Transverse colon (tissue), 4 donors: Measurements from ENCODE around the gene LRRC7.

Experiments used
- EP300 ChIP-seq: sonication (generic); formaldehyde crosslinking; IDR thresholded peaks from one replicate; pipeline ENCODE4 v1.6.1; 2017; ENCODE audit warnings: antibody characterized with exemption, low read depth
- POLR2A ChIP-seq: fragments of 450-650 bp; IDR thresholded peaks from one replicate; pipeline ENCODE4 v1.6.1; 2016; ENCODE audit warnings: antibody characterized with exemption, mild to moderate bottlenecking, moderate library complexity
- POLR2AphosphoS5 ChIP-seq, 3 donors: sonication (generic); formaldehyde crosslinking; IDR thresholded peaks; one replicate each; pipeline ENCODE4 v1.6.1; 2016; ENCODE audit warnings: antibody characterized with exemption in 3 of 3
- TF ChIP-seq, protein P1 (sequence below), 5 experiments: fragments of 200-600 bp in 3 of 5; fragments of 450-650 bp in 2 of 5; sonication (generic) in 3 of 5; IDR thresholded peaks; 1 replicate in 2 of 5; 2 replicates in 3 of 5; pipeline ENCODE4 v1.5.1; 2016 to 2017; ENCODE audit warnings: antibody characterized with exemption in 5 of 5, inconsistent platforms in 3 of 5, mild to moderate bottlenecking in 2 of 5, moderate library complexity in 1 of 5

- TF ChIP-seq, protein P1, sequence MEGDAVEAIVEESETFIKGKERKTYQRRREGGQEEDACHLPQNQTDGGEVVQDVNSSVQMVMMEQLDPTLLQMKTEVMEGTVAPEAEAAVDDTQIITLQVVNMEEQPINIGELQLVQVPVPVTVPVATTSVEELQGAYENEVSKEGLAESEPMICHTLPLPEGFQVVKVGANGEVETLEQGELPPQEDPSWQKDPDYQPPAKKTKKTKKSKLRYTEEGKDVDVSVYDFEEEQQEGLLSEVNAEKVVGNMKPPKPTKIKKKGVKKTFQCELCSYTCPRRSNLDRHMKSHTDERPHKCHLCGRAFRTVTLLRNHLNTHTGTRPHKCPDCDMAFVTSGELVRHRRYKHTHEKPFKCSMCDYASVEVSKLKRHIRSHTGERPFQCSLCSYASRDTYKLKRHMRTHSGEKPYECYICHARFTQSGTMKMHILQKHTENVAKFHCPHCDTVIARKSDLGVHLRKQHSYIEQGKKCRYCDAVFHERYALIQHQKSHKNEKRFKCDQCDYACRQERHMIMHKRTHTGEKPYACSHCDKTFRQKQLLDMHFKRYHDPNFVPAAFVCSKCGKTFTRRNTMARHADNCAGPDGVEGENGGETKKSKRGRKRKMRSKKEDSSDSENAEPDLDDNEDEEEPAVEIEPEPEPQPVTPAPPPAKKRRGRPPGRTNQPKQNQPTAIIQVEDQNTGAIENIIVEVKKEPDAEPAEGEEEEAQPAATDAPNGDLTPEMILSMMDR (IDR thresholded peaks at IDR 0.05), result no peak
- TF ChIP-seq POLR2A, result no peak
- no peak for TF ChIP-seq POLR2AphosphoS5 (IDR thresholded peaks at IDR 0.05)
- TF ChIP-seq EP300, result no peak
Observed at GRCh38 chr1:69611316-69611715, 43.6 kb downstream of the LRRC7 start.
